Heart left ventricle (tissue), 16 donors: ENCODE data around the gene IL15RA. TPM values are rescaled to one million over a fixed set of nuclear protein-coding genes. Genes with fewer than 3 reads are reported as not detected.
A peak's percentile ranks its signal among the peaks of the same experiment; 100 is the strongest.

Source experiments
- ATAC-seq, 4 donors: fragments of 200-7000 bp; cut with Tn5 transposase; one replicate each; pipeline ENCODE4 v1.9.1; 2020 to 2022; ENCODE audit warnings: moderate library complexity in 4 of 4, mild to moderate bottlenecking in 3 of 4, moderate number of reproducible peaks in 1 of 4
- DNase-seq, 5 donors: peaks; one replicate each; pipeline ENCODE4 v3.0.0-alpha.2; 2020
- H3K27ac ChIP-seq, 12 donors: fragments of 200-600 bp; sonication (generic) in 4 of 12; one replicate each; pipeline versions ENCODE4 v1.5.0 to v1.8.0; 2016 to 2022; ENCODE audit warnings: mild to moderate bottlenecking in 2 of 12
- H3K27me3 ChIP-seq, 9 donors: fragments of 200-600 bp; sonication (generic) in 2 of 9; one replicate each; pipeline versions ENCODE4 v1.5.1 to v1.8.0; 2016 to 2022; ENCODE audit warnings: mild to moderate bottlenecking in 3 of 9
- H3K36me3 ChIP-seq, 9 donors: fragments of 200-600 bp; sonication (generic) in 2 of 9; one replicate each; pipeline versions ENCODE4 v1.5.0 to v1.8.0; 2018 to 2022; ENCODE audit warnings: mild to moderate bottlenecking in 2 of 9
- H3K4me1 ChIP-seq, 12 donors: fragments of 200-600 bp; sonication (generic) in 4 of 12; one replicate each; pipeline versions ENCODE4 v1.5.0 to v1.8.0; 2016 to 2022; ENCODE audit warnings: mild to moderate bottlenecking in 3 of 12
- H3K4me3 ChIP-seq, 12 donors: fragments of 200-600 bp; sonication (generic) in 4 of 12; one replicate each; pipeline versions ENCODE4 v1.5.0 to v1.8.0; 2017 to 2022; ENCODE audit warnings: mild to moderate bottlenecking in 9 of 12, moderate library complexity in 4 of 12
- H3K9me3 ChIP-seq, 12 donors: fragments of 200-600 bp; sonication (generic) in 4 of 12; one replicate each; pipeline versions ENCODE4 v1.5.0 to v1.8.0; 2016 to 2022; ENCODE audit warnings: mild to moderate bottlenecking in 1 of 12
- CTCF ChIP-seq, 12 donors: fragments of 200-600 bp; sonication (generic) in 4 of 12; IDR thresholded peaks; one replicate each; pipeline versions ENCODE4 v1.5.0 to v1.8.0; 2018 to 2022; ENCODE audit warnings: antibody characterized with exemption in 12 of 12, mild to moderate bottlenecking in 5 of 12
- POLR2A ChIP-seq, 2 donors: fragments of 450-650 bp; IDR thresholded peaks; one replicate each; pipeline ENCODE4 v1.6.1; 2017; ENCODE audit warnings: antibody characterized with exemption in 2 of 2, mild to moderate bottlenecking in 2 of 2, moderate library complexity in 2 of 2
- WGBS, 4 donors: extraction: QIAGEN DNeasy Blood & Tissue Kit in 2 of 4; methylation state at CpG; one replicate each; pipeline versions ENCODE4 v1.1.5 to v1.1.7; 2013 to 2018; 5-methylcytosine and 5-hydroxymethylcytosine counted together
- intact Hi-C, 10 donors: fragments of 100-400 bp; cut with DNase I; formaldehyde crosslinking; loops; one replicate each; pipeline versions ENCODE4 v1.11.1 to v1.14.2; 2022
- polyA plus RNA-seq, 2 donors: library from polyadenylated mRNA; stranded (reverse); fragments of 200-250 nt; gene quantifications; one replicate each; pipeline ENCODE4 v1.2.3, GENCODE V29; 2013
- total RNA-seq, 9 donors: library from RNA; depleted of rRNA in 2 of 9; stranded (reverse); fragments of >200 nt in 2 of 9; fragmentation: NEBNext Ultra II Directional in 3 of 9; extraction: Animal tissue kit (Norgen Biotek cat#: 25700) in 3 of 9; gene quantifications; one replicate each; pipeline versions ENCODE4 v1.1.0 to v1.2.4, GENCODE V29; 2016 to 2023
- donor health status: ischemic (EF 13 %, LVEDD 7.1; RV severe dilation, severe dysfunction).
- donor health status: healthy with polysubstance abuse.
- donor health status: DM: no; HTN: yes; CAD: no.
- donor health status: DM: no; HTN: no; CAD: no.
- donor health status: ischemic (EF 25% LVEDD 6.9; RV normal size, moderate dysfunction).
- donor health status: ischemic (EF 25% LVEDD 5.7; RV mildly dilated, moderate dysfunction).
- donor health status: healthy.
- donor health status: DM: yes; HTN: yes; CAD: no.
- donor health status: ischemic (EF 35%, LVEDD 5.7; RV mildly dilated, moderate dysfunction).
- donor health status: nonischemic (EF 11% LVEDD 7.7; RV severe dilation, severe dysfunction).
- donor health status: DM: yes; HTN: yes; CAD: no.
- donor health status: PGD.
- donor health status: ischemic (EF 29% LVEDD 5.4; RV normal size, mild dysfunction).
- donor health status: nonischemic (EF 23%, LVEDD 6.1; RV moderate dilation, normal function).

IL15RA gene
- total and polyA plus RNA-seq, 11 donors = 2.2 to 41.1 (median 6.6) TPM

DNA sequence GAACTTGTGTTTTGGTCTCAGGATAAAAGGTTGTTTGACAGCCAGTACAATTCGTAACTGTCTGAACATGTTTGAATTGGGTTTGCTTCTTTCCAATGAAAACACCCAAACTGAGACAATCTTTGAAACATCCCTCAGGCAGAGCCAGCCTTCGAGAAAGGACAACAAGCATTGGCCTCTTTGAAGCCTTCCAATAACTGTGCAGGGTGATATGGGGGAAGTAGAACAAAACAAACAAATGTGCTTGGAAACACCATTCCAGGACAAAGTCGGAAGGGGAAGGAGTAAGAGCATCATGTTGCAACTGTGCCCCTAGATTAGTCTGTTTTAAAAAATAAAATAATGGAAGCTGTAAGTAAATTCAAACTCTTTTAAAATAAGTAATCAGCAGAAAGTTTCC is 45.3 kb upstream of the IL15RA start:
- Histone ChIP-seq H3K9me3 (no peaks in the 10 kb centered on the region), H3K27me3 (no peaks in the 10 kb centered on the region), H3K4me1 (peaks cover 0 to 10% (median 4%) of the 10 kb centered on the region in 12 donors), H3K4me3 (no peak overlapping the region), H3K27ac (peak overlapping the region in 1 of 12 donors; percentile 24), H3K36me3 (no peaks in the 10 kb centered on the region)
- ATAC-seq = no peak
- 54 to 68% (median 60%) methylated on average over 3 of the region's 3 CpGs for WGBS, 4 donors
- intact Hi-C loops = no loop called here
- TF ChIP-seq CTCF (IDR thresholded peaks at IDR 0.05) (no peak), POLR2A (IDR thresholded peaks at IDR 0.05) (no peak)
- no peak for DNase-seq

DNA sequence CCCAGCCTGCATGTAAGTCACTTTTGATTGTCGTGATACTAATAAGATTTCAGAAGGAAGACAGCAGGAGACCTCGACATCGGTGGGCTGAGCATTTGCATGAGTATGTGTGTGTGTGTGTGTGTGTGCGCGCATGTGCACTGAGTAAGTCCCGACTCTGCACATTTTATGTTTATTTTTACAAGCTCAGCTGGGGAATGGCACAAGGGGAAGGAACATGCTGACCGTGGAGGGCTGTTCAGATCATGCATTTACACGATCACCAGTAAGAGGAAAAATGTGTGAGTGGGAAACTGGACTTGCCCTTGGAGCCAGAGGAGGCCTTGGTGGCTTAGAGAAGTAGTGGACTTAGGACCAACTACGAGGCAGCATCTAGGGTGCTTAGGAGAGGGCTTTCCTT is 43.5 kb upstream of the IL15RA start:
- TF ChIP-seq CTCF (IDR thresholded peaks at IDR 0.05) (no peak), POLR2A (IDR thresholded peaks at IDR 0.05) (no peak)
- WGBS, 4 donors = 82 to 92% (median 83%) methylated on average over 9 of the region's 9 CpGs
- Histone ChIP-seq H3K27ac (no peak overlapping the region), H3K36me3 (no peaks in the 10 kb centered on the region), H3K9me3 (no peaks in the 10 kb centered on the region), H3K4me1 (peaks cover 0 to 10% (median 4%) of the 10 kb centered on the region in 12 donors), H3K27me3 (no peaks in the 10 kb centered on the region), H3K4me3 (no peak overlapping the region)
- DNase-seq = no peak
- intact Hi-C loops = no loop called here
- ATAC-seq = peak in 3 of 4 donors; percentile 8 to 27 (median 20)

DNA sequence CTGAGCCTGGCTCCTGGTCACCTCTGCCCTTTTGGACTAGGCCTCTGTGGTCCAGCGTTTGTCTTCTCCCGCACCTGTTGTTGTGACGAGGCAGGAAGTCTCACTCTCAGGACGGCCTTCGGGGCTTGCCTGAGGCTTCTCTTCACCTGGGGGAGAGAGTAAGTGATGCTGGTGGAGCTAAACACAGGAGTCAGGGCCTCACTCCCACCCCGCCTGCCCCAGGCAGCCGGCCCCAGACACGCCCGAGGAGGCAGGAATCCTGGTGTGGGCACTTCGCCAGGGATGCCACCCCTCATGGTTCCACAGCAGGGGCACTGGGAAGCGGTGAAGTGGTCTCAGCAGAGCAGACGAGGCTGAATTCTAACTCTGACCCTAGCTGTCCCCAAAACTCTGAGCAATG is 42.5 kb upstream of the IL15RA start:
- peaks cover 0 to 10% (median 4%) of the 10 kb centered on the region in 12 donors for H3K4me1 ChIP-seq
- TF ChIP-seq CTCF (IDR thresholded peaks at IDR 0.05) = no peak
- TF ChIP-seq POLR2A (IDR thresholded peaks at IDR 0.05) = no peak
- H3K27ac ChIP-seq = no peak overlapping the region
- no peaks in the 10 kb centered on the region for H3K36me3 ChIP-seq
- DNase-seq (no peak), ATAC-seq (no peak)
- intact Hi-C loops = loop anchor here in 8 of 10 donors (2.0 to 10.0 kb wide), 10 partner anchors 29 to 385 kb away; partner anchors contain the start of gene RBM17 (in 2 of the 8)
- no peaks in the 10 kb centered on the region for H3K27me3 ChIP-seq
- no peaks in the 10 kb centered on the region for H3K9me3 ChIP-seq
- 89 to 94% (median 91%) methylated on average over 11 to 12 of the region's 12 CpGs for WGBS, 4 donors
- H3K4me3 ChIP-seq = no peak overlapping the region

DNA sequence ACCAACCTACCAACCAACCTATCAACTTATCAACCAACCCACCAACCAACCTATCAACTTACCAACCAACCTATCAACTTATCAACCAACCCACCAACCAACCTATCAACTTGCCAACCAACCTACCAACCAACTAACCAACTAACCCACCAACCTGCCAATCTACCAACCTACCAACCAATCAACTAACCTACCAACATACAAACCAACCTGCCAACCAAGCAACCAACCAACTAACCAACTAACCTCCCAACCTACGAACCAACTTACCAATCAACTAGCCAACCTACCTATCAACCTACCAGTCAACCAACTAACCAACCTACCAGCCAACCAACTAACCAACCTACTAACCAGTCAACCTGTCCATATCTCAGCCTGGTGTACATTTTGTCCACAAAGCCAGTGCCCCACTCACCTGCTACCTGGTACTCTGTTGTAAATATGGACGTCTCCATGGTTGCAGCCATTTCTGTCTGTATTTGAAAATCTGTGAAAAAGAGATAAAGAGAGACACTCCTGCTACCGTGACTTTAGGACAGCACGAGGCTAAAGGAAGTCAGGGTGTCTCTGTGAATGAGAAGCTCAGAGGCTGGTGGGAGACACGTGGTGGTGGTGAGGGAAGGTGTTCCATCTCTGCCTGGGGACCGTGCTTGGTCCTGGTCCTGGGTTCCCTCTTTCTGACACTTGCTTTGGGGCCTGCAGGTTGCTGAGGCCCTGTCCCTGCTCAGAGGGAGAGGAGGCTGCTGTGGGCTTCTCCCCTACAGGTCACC is 41.9 kb upstream of the IL15RA start:
- no peaks in the 10 kb centered on the region for H3K36me3 ChIP-seq
- H3K27ac ChIP-seq = peak overlapping the region in 2 of 12 donors; percentile 27 to 37
- WGBS, 4 donors = 86 to 91% (median 89%) methylated on average over 6 of the region's 6 CpGs
- intact Hi-C loops = loop anchor here in 8 of 10 donors (2.0 to 10.0 kb wide), 10 partner anchors 30 to 386 kb away; partner anchors contain the start of gene RBM17 (in 2 of the 8)
- H3K4me3 ChIP-seq = no peak overlapping the region
- DNase-seq (no peak), ATAC-seq (no peak)
- H3K9me3 ChIP-seq = no peaks in the 10 kb centered on the region
- TF ChIP-seq POLR2A (IDR thresholded peaks at IDR 0.05) (no peak), CTCF (IDR thresholded peaks at IDR 0.05) (no peak)
- H3K27me3 ChIP-seq = no peaks in the 10 kb centered on the region
- H3K4me1 ChIP-seq = peaks cover 0 to 12% (median 4%) of the 10 kb centered on the region in 12 donors
